MCF 10A (cell line): ENCODE results near the gene GTF2E1. TPM values are rescaled to one million over a fixed set of nuclear protein-coding genes. Genes with fewer than 3 reads are reported as not detected.

Experiments
- BruUV-seq: library from RNA; stranded (reverse); fragments of 400-500 nt; replicated peaks from 2 replicates; lab custom pipeline; 2021; lab: Mats Ljungman, UMichigan
- CTCF ChIA-PET: fragments of 300-600 bp; sonication (Branson Sonifier 250); formaldehyde crosslinking; extraction: SDS; loops from one replicate; lab custom pipeline; 2021; ENCODE audit warnings: antibody characterized with exemption, inconsistent platforms; lab: Yijun Ruan, JAX
- POLR2A ChIA-PET: fragments of 300-600, 350-650 bp; sonication (Branson Sonifier 250); formaldehyde crosslinking; extraction: SDS; loops from one replicate; lab custom pipeline; 2020; ENCODE audit warnings: antibody characterized with exemption, inconsistent platforms; lab: Yijun Ruan, JAX
- DNase-seq: peaks from one replicate; pipeline ENCODE4 v3.0.0-alpha.2; 2018; ENCODE audit not compliant: unreplicated experiment
- H3K27ac Mint-ChIP-seq: one replicate; pipeline ENCODE4 v1.8.0; 2022; ENCODE audit warnings: mild to moderate bottlenecking, low read depth, mixed read lengths; ENCODE audit not compliant: unreplicated experiment
- H3K27me3 Mint-ChIP-seq: one replicate; pipeline ENCODE4 v1.8.0; 2022; ENCODE audit warnings: mixed read lengths; ENCODE audit not compliant: insufficient read depth, unreplicated experiment
- H3K36me3 Mint-ChIP-seq: one replicate; pipeline ENCODE4 v1.8.0; 2022; ENCODE audit warnings: mild to moderate bottlenecking, moderate library complexity, mixed read lengths; ENCODE audit not compliant: insufficient read depth, unreplicated experiment
- H3K4me1 Mint-ChIP-seq: one replicate; pipeline ENCODE4 v1.8.0; 2022; ENCODE audit warnings: mixed read lengths; ENCODE audit not compliant: insufficient read depth, unreplicated experiment
- H3K4me3 Mint-ChIP-seq: one replicate; pipeline ENCODE4 v1.8.0; 2022; ENCODE audit warnings: mild to moderate bottlenecking, moderate library complexity, mixed read lengths; ENCODE audit not compliant: unreplicated experiment
- H3K9me3 Mint-ChIP-seq: one replicate; pipeline ENCODE4 v1.8.0; 2022; ENCODE audit warnings: mixed read lengths; ENCODE audit not compliant: unreplicated experiment
- CTCF ChIP-seq: fragments of 200-600 bp; IDR thresholded peaks from one replicate; pipeline ENCODE4 v1.8.0; 2022; ENCODE audit warnings: antibody characterized with exemption, mild to moderate bottlenecking; ENCODE audit not compliant: unreplicated experiment
- intact Hi-C: fragments of 100-400 bp; cut with micrococcal nuclease; formaldehyde crosslinking; loops from 2 replicates; pipeline ENCODE4 v1.14.1; 2022
- total RNA-seq: library from RNA; stranded (reverse); gene quantifications from 2 replicates; pipeline ENCODE4 v1.2.3, GENCODE V29; 2022

Gene GTF2E1
- total RNA-seq, 1 experiment from 2014 or later, result 18.0 TPM

GRCh38 chr3:120741320-120741719 lies 1.2 kb upstream of the GTF2E1 start:
- Mint-ChIP-seq H3K27me3 (no peaks in the 10 kb centered on the region), H3K27ac (peak overlapping the region; percentile 99), H3K4me3 (peak overlapping the region; percentile 99), H3K9me3 (peaks cover 2% of the 10 kb centered on the region), H3K36me3 (peaks cover 4% of the 10 kb centered on the region), H3K4me1 (peaks cover 18% of the 10 kb centered on the region)
- BruUV-seq, result no TSS peak
- ChIA-PET POLR2A (interaction anchor here (0.8 to 5.5 kb wide), 6 partner anchors 11 to 183 kb away, joined by 3 to 38 read pairs (median 5); partner anchors contain the start of gene NDUFB4), CTCF (interaction anchor here (0.7 to 1.2 kb wide), 6 partner anchors 59 to 433 kb away, joined by 3 to 5 read pairs (median 3); no protein-coding TSS in a partner anchor)
- no peak for DNase-seq
- intact Hi-C loops, result no loop called here
- no peak for TF ChIP-seq CTCF

GRCh38 chr3:120741837-120742197 lies 727 bp upstream of the GTF2E1 start:
- no peak for DNase-seq
- H3K36me3 Mint-ChIP-seq, result peaks cover 6% of the 10 kb centered on the region
- peaks cover 18% of the 10 kb centered on the region for H3K4me1 Mint-ChIP-seq
- peak overlapping the region; percentile 99 for H3K4me3 Mint-ChIP-seq
- no peaks in the 10 kb centered on the region for H3K9me3 Mint-ChIP-seq
- TF ChIP-seq CTCF, result no peak
- CTCF ChIA-PET, result interaction anchor here (0.6 to 1.2 kb wide), 5 partner anchors 138 to 792 kb away, joined by 3 to 5 read pairs (median 3); no protein-coding TSS in a partner anchor
- H3K27ac Mint-ChIP-seq, result peak overlapping the region; percentile 99
- H3K27me3 Mint-ChIP-seq, result no peaks in the 10 kb centered on the region
- POLR2A ChIA-PET, result interaction anchor here (0.7 to 5.5 kb wide), 10 partner anchors 11 to 183 kb away, joined by 3 to 38 read pairs (median 4); partner anchors contain the start of gene NDUFB4
- intact Hi-C loops, result loop anchor here (2.0 kb wide), 1 partner anchor 393 kb away; the partner anchor contains the start of gene LRRC58
- TSS peak; percentile 55 for BruUV-seq

GRCh38 chr3:120742849-120743365 lies 363 bp downstream of the GTF2E1 start:
- TSS peak; percentile 76 for BruUV-seq
- Mint-ChIP-seq H3K4me1 (peaks cover 18% of the 10 kb centered on the region), H3K27me3 (no peaks in the 10 kb centered on the region), H3K36me3 (peaks cover 6% of the 10 kb centered on the region), H3K9me3 (no peaks in the 10 kb centered on the region), H3K27ac (peak overlapping the region; percentile 99), H3K4me3 (peak overlapping the region; percentile 99)
- DNase-seq, result no peak
- intact Hi-C loops, result loop anchor here (2.0 kb wide), 1 partner anchor 394 kb away; the partner anchor contains the start of gene LRRC58
- ChIA-PET POLR2A (interaction anchor here (0.7 to 5.5 kb wide), 10 partner anchors 10 to 510 kb away, joined by 3 to 38 read pairs (median 4); partner anchors contain the start of gene NDUFB4), CTCF (interaction anchor here (0.5 to 1.3 kb wide), 3 partner anchors 11 to 817 kb away, joined by 3 to 4 read pairs (median 4); no protein-coding TSS in a partner anchor)
- TF ChIP-seq CTCF, result no peak

- H3K9me3 Mint-ChIP-seq, result no peaks in the 10 kb centered on the region
- CTCF ChIA-PET, result interaction anchor here (0.5 to 1.9 kb wide), 6 partner anchors 10 to 1129 kb away, joined by 3 to 7 read pairs (median 4); no protein-coding TSS in a partner anchor
Measured at GRCh38 chr3:120743556-120744195, 1.1 kb downstream of the GTF2E1 start.

More at GRCh38 chr3:120743556-120744195, 1.1 kb downstream of the GTF2E1 start:
- Mint-ChIP-seq H3K36me3 (peaks cover 6% of the 10 kb centered on the region), H3K4me3 (peak overlapping the region; percentile 99), H3K27ac (peak overlapping the region; percentile 99), H3K27me3 (no peaks in the 10 kb centered on the region), H3K4me1 (peaks cover 18% of the 10 kb centered on the region)
- DNase-seq, result no peak
- BruUV-seq, result no TSS peak
- POLR2A ChIA-PET, result interaction anchor here (0.9 to 5.5 kb wide), 7 partner anchors 9 to 509 kb away, joined by 3 to 38 read pairs (median 5); partner anchors contain the start of gene NDUFB4
- TF ChIP-seq CTCF, result no peak
- intact Hi-C loops, result loop anchor here (2.0 kb wide), 1 partner anchor 395 kb away; the partner anchor contains the start of gene LRRC58
